GM18870 (cell line): ENCODE results near the gene CLEC16A.

ENCODE experiments used
- ATAC-seq: cut with Tn5 transposase; IDR thresholded peaks from one replicate; pipeline ENCODE4 v1.9.1; 2021; ENCODE audit warnings: moderate library complexity; ENCODE audit not compliant: unreplicated experiment

CLEC16A gene

GRCh38 chr16:11011326-11011725 lies 67.0 kb downstream of the CLEC16A start:
- no peak for ATAC-seq

GRCh38 chr16:11012841-11013240 lies 68.5 kb downstream of the CLEC16A start:
- no peak for ATAC-seq

GRCh38 chr16:11014136-11014535 lies 69.8 kb downstream of the CLEC16A start:
- no peak for ATAC-seq

GRCh38 chr16:11015076-11015475 lies 70.7 kb downstream of the CLEC16A start:
- ATAC-seq = no peak

- no peak for ATAC-seq
These were observed 71.2 kb downstream of the CLEC16A start for GRCh38 chr16:11015607-11016006.

- no peak for ATAC-seq
These were observed 72.2 kb downstream of the CLEC16A start for GRCh38 chr16:11016524-11016988.

- no peak for ATAC-seq
These were observed 72.6 kb downstream of the CLEC16A start for GRCh38 chr16:11016993-11017392.

- ATAC-seq = no peak
These were observed 73.1 kb downstream of the CLEC16A start for GRCh38 chr16:11017499-11017898.

GRCh38 chr16:11020388-11020787 lies 76.0 kb downstream of the CLEC16A start:
- ATAC-seq = no peak

GRCh38 chr16:11020792-11021551 lies 76.6 kb downstream of the CLEC16A start:
- ATAC-seq = no peak

- no peak for ATAC-seq
These were observed 77.6 kb downstream of the CLEC16A start for GRCh38 chr16:11022002-11022401.

GRCh38 chr16:11023262-11024039 lies 79.1 kb downstream of the CLEC16A start:
- ATAC-seq = no peak

GRCh38 chr16:11024333-11025053 lies 80.1 kb downstream of the CLEC16A start:
- ATAC-seq = no peak

- ATAC-seq = no peak
These were observed 80.8 kb downstream of the CLEC16A start for GRCh38 chr16:11025120-11025531.

GRCh38 chr16:11029948-11030347 lies 85.6 kb downstream of the CLEC16A start:
- no peak for ATAC-seq

GRCh38 chr16:11030990-11031510 lies 86.7 kb downstream of the CLEC16A start:
- ATAC-seq = no peak

GRCh38 chr16:11032000-11032921 lies 87.9 kb downstream of the CLEC16A start:
- ATAC-seq = no peak

GRCh38 chr16:11032922-11033291 lies 88.5 kb downstream of the CLEC16A start:
- no peak for ATAC-seq

GRCh38 chr16:11033629-11034420 lies 89.5 kb downstream of the CLEC16A start:
- ATAC-seq = no peak
